AG04450 (cell line): ENCODE measurements around the gene BUD13. TPM values are rescaled to one million over a fixed set of nuclear protein-coding genes. Genes with fewer than 3 reads are reported as not detected.
A peak's percentile ranks its signal among the peaks of the same experiment; 100 is the strongest.

ENCODE experiments used
- CTCF ChIA-PET: fragments of 300-600, 350-600 bp; formaldehyde crosslinking; extraction: SDS; loops from one replicate; lab custom pipeline; 2022; ENCODE audit warnings: antibody characterized with exemption, inconsistent platforms; lab: Charles Lee
- POLR2A ChIA-PET: fragments of 350-600 bp; formaldehyde crosslinking; extraction: SDS; loops from one replicate; lab custom pipeline; 2021; ENCODE audit warnings: antibody characterized with exemption, inconsistent platforms; lab: Yijun Ruan, JAX
- DNase-seq: peaks from one replicate; pipeline ENCODE4 v3.0.0-alpha.2; 2011; ENCODE audit warnings: low read depth, low spot score
- H3K27ac ChIP-seq: one replicate; pipeline ENCODE4 v1.5.1; 2012; ENCODE audit warnings: low read depth, low read length, control low read depth
- H3K27me3 ChIP-seq: one replicate; pipeline ENCODE4 v1.6.0; 2012; ENCODE audit warnings: low read length; ENCODE audit not compliant: control insufficient read depth, insufficient read depth
- H3K4me3 ChIP-seq: 2 replicates; pipeline ENCODE4 v1.5.1; 2011; ENCODE audit warnings: mild to moderate bottlenecking, low read depth, low read length, control low read depth
- H3K9me3 ChIP-seq: 2 replicates; pipeline ENCODE4 v1.5.1; 2012; ENCODE audit warnings: low read length; ENCODE audit not compliant: control insufficient read depth, insufficient read depth
- polyA plus RNA-seq: library from polyadenylated mRNA; depleted of rRNA; stranded (reverse); fragments of >200 nt; gene quantifications from 2 replicates; pipeline ENCODE4 v1.2.3, GENCODE V29; 2011
- TF ChIP-seq, protein P1 (sequence below): IDR thresholded peaks from 2 replicates; pipeline ENCODE4 v1.5.1; 2011; ENCODE audit warnings: low read depth, low read length, control low read depth, inconsistent platforms

BUD13 gene
- polyA plus RNA-seq, 1 experiment: 12.3 TPM

DNA sequence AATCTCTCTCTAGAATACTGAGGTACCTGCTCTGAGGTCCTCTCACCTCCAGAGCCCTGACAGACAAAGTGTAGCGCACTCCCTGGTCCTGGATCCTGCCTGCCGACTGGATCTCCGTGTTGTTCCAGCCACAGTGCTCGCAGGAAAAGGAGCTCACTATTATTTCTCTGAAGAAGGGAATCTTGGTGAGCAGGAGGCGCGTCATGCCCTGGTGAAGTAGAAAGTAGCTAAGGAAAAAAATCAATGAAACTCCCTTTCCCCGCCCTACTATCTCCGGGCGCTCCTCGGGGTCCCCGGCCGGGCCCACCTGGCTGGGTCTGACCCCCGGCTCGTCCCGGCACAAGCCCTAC is 14.6 kb upstream of the BUD13 start:
- Histone ChIP-seq H3K27ac (no peak overlapping the region), H3K9me3 (no peaks in the 10 kb centered on the region), H3K27me3 (no peaks in the 10 kb centered on the region), H3K4me3 (peak overlapping the region; percentile 89)
- no peak for DNase-seq
- POLR2A ChIA-PET: interaction anchor here (1.0 to 3.3 kb wide), 4 partner anchors 14 to 391 kb away, joined by 3 to 11 read pairs (median 6); partner anchors contain the start of genes BUD13, PAFAH1B2 and SIDT2
- CTCF ChIA-PET: interaction anchor here (0.5 to 11.0 kb wide), 6 partner anchors 49 to 440 kb away, joined by 3 to 209 read pairs (median 4); no protein-coding TSS in a partner anchor
- TF ChIP-seq, protein P1, sequence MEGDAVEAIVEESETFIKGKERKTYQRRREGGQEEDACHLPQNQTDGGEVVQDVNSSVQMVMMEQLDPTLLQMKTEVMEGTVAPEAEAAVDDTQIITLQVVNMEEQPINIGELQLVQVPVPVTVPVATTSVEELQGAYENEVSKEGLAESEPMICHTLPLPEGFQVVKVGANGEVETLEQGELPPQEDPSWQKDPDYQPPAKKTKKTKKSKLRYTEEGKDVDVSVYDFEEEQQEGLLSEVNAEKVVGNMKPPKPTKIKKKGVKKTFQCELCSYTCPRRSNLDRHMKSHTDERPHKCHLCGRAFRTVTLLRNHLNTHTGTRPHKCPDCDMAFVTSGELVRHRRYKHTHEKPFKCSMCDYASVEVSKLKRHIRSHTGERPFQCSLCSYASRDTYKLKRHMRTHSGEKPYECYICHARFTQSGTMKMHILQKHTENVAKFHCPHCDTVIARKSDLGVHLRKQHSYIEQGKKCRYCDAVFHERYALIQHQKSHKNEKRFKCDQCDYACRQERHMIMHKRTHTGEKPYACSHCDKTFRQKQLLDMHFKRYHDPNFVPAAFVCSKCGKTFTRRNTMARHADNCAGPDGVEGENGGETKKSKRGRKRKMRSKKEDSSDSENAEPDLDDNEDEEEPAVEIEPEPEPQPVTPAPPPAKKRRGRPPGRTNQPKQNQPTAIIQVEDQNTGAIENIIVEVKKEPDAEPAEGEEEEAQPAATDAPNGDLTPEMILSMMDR: no peak

DNA sequence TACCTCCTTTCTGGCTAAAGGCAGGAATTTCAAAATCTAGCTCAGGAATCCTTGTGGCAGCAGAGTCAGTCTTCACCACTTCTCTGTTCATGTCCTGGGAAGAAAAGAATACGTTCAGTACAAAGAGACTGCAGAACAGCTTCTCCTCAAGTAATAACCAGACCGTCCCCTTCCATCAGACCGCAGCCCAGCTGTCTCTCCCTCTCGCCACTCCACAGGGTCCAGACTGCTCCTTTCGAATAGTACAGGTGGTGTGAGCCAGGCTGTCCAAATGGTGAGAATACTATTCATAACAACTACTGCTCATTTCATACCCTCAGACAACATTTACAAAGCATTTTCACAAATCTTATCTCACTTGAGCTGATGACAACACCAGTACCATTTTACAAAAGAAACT is 14.2 kb upstream of the BUD13 start:
- DNase-seq: no peak
- H3K27me3 ChIP-seq: no peaks in the 10 kb centered on the region
- ChIA-PET CTCF (interaction anchor here (0.5 to 11.0 kb wide), 7 partner anchors 32 to 440 kb away, joined by 3 to 209 read pairs (median 4); no protein-coding TSS in a partner anchor), POLR2A (interaction anchor here (0.6 to 3.3 kb wide), 3 partner anchors 14 to 158 kb away, joined by 3 to 11 read pairs (median 8); partner anchors contain the start of gene BUD13)
- H3K27ac ChIP-seq: no peak overlapping the region
- H3K4me3 ChIP-seq: peak overlapping the region; percentile 89
- H3K9me3 ChIP-seq: no peaks in the 10 kb centered on the region
- TF ChIP-seq, protein P1: no peak

DNA sequence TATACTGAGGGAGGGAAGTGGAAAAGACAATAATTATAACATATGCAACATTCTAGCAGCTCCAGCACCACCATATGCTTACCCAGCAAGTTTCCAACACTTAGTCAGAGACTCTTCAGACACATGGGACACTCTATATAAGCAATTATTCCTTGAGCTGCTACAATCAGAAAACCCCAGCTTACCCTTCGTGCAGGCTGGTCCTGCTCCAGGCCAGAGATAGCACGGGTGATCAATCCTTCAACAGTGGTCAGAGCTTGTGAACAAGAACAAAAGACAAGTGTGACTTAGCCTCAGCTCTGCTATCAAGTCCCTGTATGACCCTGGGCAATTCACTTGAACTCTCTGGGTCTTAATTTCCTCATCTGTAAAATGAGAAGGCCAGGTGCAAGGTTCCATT is 13.5 kb upstream of the BUD13 start:
- DNase-seq: no peak
- no peak overlapping the region; the same call in 1 of the 2 replicates for H3K4me3 ChIP-seq
- TF ChIP-seq, protein P1: no peak
- no peak overlapping the region for H3K27ac ChIP-seq
- ChIA-PET CTCF (interaction anchor here (0.8 to 11.0 kb wide), 5 partner anchors 31 to 320 kb away, joined by 3 to 209 read pairs (median 4); no protein-coding TSS in a partner anchor), POLR2A (interaction anchor here (0.6 to 3.3 kb wide), 3 partner anchors 13 to 158 kb away, joined by 3 to 11 read pairs (median 8); partner anchors contain the start of gene BUD13)
- H3K9me3 ChIP-seq: no peaks in the 10 kb centered on the region
- no peaks in the 10 kb centered on the region for H3K27me3 ChIP-seq

DNA sequence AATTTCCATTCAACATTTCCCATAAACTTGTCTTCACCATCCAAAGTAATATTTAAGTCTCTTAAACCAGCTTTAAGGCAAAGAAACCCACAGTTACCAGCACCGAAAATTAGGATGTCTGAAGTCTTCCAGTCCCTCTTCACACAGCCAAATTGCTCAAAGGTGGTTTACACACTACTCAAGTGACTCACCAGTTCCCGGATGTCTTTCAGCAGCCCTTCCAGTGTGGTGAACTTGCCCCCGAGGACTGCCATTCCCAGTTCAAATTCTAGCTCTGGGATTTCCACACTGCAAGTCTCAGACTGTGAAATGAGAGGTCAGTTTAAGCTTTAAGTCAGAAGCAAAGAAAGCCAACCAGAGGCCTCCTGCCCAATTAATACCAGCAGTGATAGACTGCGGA is 9.9 kb upstream of the BUD13 start:
- TF ChIP-seq, protein P1: no peak
- ChIA-PET POLR2A (no interaction called here), CTCF (interaction anchor here (0.8 to 1.5 kb wide), 3 partner anchors 9 to 323 kb away, joined by 3 to 10 read pairs (median 5); partner anchors contain the start of gene APOA5)
- Histone ChIP-seq H3K9me3 (no peaks in the 10 kb centered on the region), H3K27ac (no peak overlapping the region), H3K4me3 (no peak overlapping the region), H3K27me3 (no peaks in the 10 kb centered on the region)
- DNase-seq: no peak

DNA sequence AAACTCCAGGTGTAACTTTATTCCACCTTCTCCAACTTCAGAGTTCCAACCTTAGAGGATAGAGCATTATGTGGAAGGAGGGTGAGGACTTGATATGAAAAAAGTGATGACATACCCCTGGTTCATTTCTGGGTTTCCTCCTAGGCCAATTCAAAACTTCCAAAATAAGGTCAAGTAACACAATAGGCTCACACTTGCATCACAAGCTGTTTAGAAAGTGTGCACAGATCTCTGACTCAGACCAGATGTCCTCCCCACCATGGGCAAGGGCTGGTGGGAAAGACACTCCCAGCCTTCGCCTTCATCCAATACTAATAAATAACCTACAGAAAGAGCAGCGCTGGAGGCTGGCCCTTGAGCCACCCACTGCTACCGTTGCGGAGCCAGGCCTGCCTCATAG is 5.8 kb upstream of the BUD13 start:
- TF ChIP-seq, protein P1: no peak
- no peaks in the 10 kb centered on the region for H3K9me3 ChIP-seq
- H3K4me3 ChIP-seq: no peak overlapping the region
- CTCF ChIA-PET: interaction anchor here (2.9 kb wide), 1 partner anchor 13 kb away, joined by 21 read pairs; the partner anchor contains the start of gene APOA5
- no peak overlapping the region for H3K27ac ChIP-seq
- POLR2A ChIA-PET: no interaction called here
- H3K27me3 ChIP-seq: no peaks in the 10 kb centered on the region
- no peak for DNase-seq
